HG03520 (cell line): Measurements from ENCODE around the gene CD3E.

ENCODE experiments used
- ATAC-seq: cut with Tn5 transposase; IDR thresholded peaks from one replicate; pipeline ENCODE4 v1.9.1; 2021; ENCODE audit warnings: mild to moderate bottlenecking, moderate library complexity; ENCODE audit not compliant: unreplicated experiment

CD3E gene

GRCh38 chr11:118321386-118322082 lies 17.0 kb downstream of the CD3E start:
- no peak for ATAC-seq

- no peak for ATAC-seq
These were observed 18.2 kb downstream of the CD3E start for GRCh38 chr11:118322721-118323120.

- no peak for ATAC-seq
These were observed 20.8 kb downstream of the CD3E start for GRCh38 chr11:118325283-118325682.

- ATAC-seq: no peak
These were observed 24.2 kb downstream of the CD3E start for GRCh38 chr11:118328745-118329144.

- no peak for ATAC-seq
These were observed 30.2 kb downstream of the CD3E start for GRCh38 chr11:118334745-118335144.

GRCh38 chr11:118338637-118339061 lies 34.1 kb downstream of the CD3E start:
- no peak for ATAC-seq

GRCh38 chr11:118339281-118339961 lies 34.9 kb downstream of the CD3E start:
- ATAC-seq: no peak

GRCh38 chr11:118340449-118340848 lies 35.9 kb downstream of the CD3E start:
- ATAC-seq: no peak

- ATAC-seq: no peak
These were observed 36.7 kb downstream of the CD3E start for GRCh38 chr11:118341261-118341660.

GRCh38 chr11:118341815-118342489 lies 37.4 kb downstream of the CD3E start:
- ATAC-seq: no peak

GRCh38 chr11:118342503-118343161 lies 38.1 kb downstream of the CD3E start, which contains the start of gene CD3D:
Gene CD3D, minus strand, starts transcription at chr11:118342705. Its CDS starts 98 bp downstream, at chr11:118342607.
- ATAC-seq: no peak

GRCh38 chr11:118343248-118343647 lies 38.7 kb downstream of the CD3E start:
- no peak for ATAC-seq

GRCh38 chr11:118343981-118344515 lies 39.5 kb downstream of the CD3E start, which contains the start of gene CD3G:
Gene CD3G, plus strand, starts transcription at chr11:118344344. Its CDS starts 80 bp downstream, at chr11:118344424.
- ATAC-seq: no peak

- no peak for ATAC-seq
These were observed 44.9 kb downstream of the CD3E start for GRCh38 chr11:118349475-118349874.

- ATAC-seq: no peak
These were observed 48.7 kb downstream of the CD3E start for GRCh38 chr11:118353084-118353710.

GRCh38 chr11:118358071-118358470 lies 53.5 kb downstream of the CD3E start:
- ATAC-seq: no peak

GRCh38 chr11:118359295-118359958 lies 54.9 kb downstream of the CD3E start, which contains the start of gene UBE4A:
Gene UBE4A, plus strand, starts transcription at chr11:118359600. Its CDS starts 5,481 bp downstream, at chr11:118365081.
- peak; percentile 83 for ATAC-seq

- no peak for ATAC-seq
These were observed 60.6 kb downstream of the CD3E start for GRCh38 chr11:118364956-118365615.
